ENCODE results near the gene CAPSL.
"Not testable (repeated sequence)": the region's sequence is repeated elsewhere in the genome, so short reads cannot be mapped to it uniquely, and the experiment has no call there.

CAPSL gene

GRCh38 chr5:35904443-35905132 is 33.8 kb downstream of the CAPSL start:
- DNase-seq, result no peak

- no peak for DNase-seq
Measured at GRCh38 chr5:35903631-35904203, 34.7 kb downstream of the CAPSL start.

- no peak for DNase-seq
Measured at GRCh38 chr5:35902046-35902672, 36.3 kb downstream of the CAPSL start.

GRCh38 chr5:35900972-35901695 is 37.3 kb downstream of the CAPSL start:
- DNase-seq, result no peak

GRCh38 chr5:35899800-35900199 is 38.6 kb downstream of the CAPSL start:
- DNase-seq, result no peak

GRCh38 chr5:35898952-35899660 is 39.3 kb downstream of the CAPSL start:
- no peak for DNase-seq

GRCh38 chr5:35894131-35894530 is 44.3 kb downstream of the CAPSL start:
- DNase-seq, result no peak

GRCh38 chr5:35892799-35893198 is 45.6 kb downstream of the CAPSL start:
- not testable (repeated sequence) for DNase-seq

GRCh38 chr5:35890021-35891020 is 48.1 kb downstream of the CAPSL start:
- no peak for DNase-seq

- DNase-seq, result no peak
Measured at GRCh38 chr5:35887321-35888100, 50.9 kb downstream of the CAPSL start.

- DNase-seq, result no peak
Measured at GRCh38 chr5:35886381-35886780, 52.0 kb downstream of the CAPSL start.

GRCh38 chr5:35884773-35885172 is 53.6 kb downstream of the CAPSL start:
- DNase-seq, result no peak

GRCh38 chr5:35884191-35884769 is 54.1 kb downstream of the CAPSL start:
- DNase-seq, result no peak

GRCh38 chr5:35881758-35882157 is 56.7 kb downstream of the CAPSL start:
- DNase-seq, result no peak

GRCh38 chr5:35880156-35880555 is 58.3 kb downstream of the CAPSL start:
- no peak for DNase-seq

GRCh38 chr5:35879649-35880048 is 58.8 kb downstream of the CAPSL start:
- no peak for DNase-seq

GRCh38 chr5:35879096-35879495 is 59.3 kb downstream of the CAPSL start:
- DNase-seq, result no peak

GRCh38 chr5:35878079-35878478 is 60.3 kb downstream of the CAPSL start:
- no peak for DNase-seq

- DNase-seq, result no peak
Measured at GRCh38 chr5:35877655-35878054, 60.8 kb downstream of the CAPSL start.

GRCh38 chr5:35876922-35877321 is 61.5 kb downstream of the CAPSL start:
- DNase-seq, result no peak

- DNase-seq, result no peak
Measured at GRCh38 chr5:35876454-35876853, 62.0 kb downstream of the CAPSL start.
